ENCODE results near the gene RMC1.
"Not testable (repeated sequence)": the region's sequence is repeated elsewhere in the genome, so short reads cannot be mapped to it uniquely, and the experiment has no call there.

Gene RMC1

GRCh38 chr18:23498117-23498516 lies 5.2 kb upstream of the RMC1 start:
- no peak for DNase-seq (ENCODE audit: low spot score)

GRCh38 chr18:23498877-23499276 lies 4.4 kb upstream of the RMC1 start:
- DNase-seq (ENCODE audit: low spot score), result peak; percentile 78

DNA sequence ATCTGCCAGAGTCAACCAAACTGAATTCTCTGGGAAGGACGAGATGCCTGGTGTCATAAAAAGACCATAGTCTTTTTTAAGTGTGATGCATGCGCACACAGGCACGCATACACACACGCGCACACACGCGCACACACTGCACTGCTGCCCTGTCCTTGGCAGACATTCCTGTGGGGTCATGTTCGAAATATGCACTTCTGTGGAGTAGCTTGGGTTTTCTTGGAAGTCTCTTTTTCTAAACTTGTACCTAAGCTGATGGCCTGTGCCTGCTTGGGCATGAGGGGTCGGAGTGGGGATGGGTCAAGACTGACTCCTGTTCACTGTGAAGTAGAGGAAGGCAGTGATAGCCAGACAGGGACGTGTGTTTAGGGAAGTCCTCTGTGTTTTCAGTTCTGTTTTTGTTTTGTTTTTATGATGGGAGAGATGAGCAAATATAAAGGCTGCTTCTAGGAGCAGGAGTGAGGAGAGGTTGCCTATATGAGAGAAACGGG lies 4.0 kb upstream of the RMC1 start:
- no peak for DNase-seq (ENCODE audit: low spot score)

- no peak for DNase-seq (ENCODE audit: low spot score)
These were observed 1.7 kb upstream of the RMC1 start for GRCh38 chr18:23501626-23502025.

GRCh38 chr18:23502516-23503037 lies 734 bp upstream of the RMC1 start:
- DNase-seq (ENCODE audit: low spot score), result no peak

- peak; percentile 28 for DNase-seq (ENCODE audit: low spot score)
These were observed 643 bp downstream of the RMC1 start for GRCh38 chr18:23503963-23504344.

GRCh38 chr18:23504720-23505119 lies 1.4 kb downstream of the RMC1 start:
- DNase-seq (ENCODE audit: low spot score), result no peak

GRCh38 chr18:23506393-23506792 lies 3.1 kb downstream of the RMC1 start:
- DNase-seq (ENCODE audit: low spot score), result no peak

DNA sequence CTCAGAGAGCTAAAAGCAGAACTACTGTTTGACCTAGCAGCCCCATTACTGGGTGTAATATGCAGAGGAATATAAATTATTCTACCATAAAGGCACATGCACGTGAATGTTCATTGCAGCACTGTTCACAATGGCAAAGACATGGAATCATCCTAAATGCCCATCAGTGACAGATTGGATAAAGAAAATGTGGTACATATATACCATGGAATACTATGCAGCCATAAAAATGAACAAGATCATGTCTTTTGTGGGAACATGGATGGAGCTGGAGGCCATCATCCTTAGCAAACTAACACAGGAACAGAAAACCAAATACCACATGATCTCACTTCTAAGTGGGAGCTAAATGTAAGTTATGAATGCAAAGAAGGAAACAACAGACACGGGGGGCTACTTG lies 7.6 kb downstream of the RMC1 start:
- DNase-seq (ENCODE audit: low spot score), result not testable (repeated sequence)

DNA sequence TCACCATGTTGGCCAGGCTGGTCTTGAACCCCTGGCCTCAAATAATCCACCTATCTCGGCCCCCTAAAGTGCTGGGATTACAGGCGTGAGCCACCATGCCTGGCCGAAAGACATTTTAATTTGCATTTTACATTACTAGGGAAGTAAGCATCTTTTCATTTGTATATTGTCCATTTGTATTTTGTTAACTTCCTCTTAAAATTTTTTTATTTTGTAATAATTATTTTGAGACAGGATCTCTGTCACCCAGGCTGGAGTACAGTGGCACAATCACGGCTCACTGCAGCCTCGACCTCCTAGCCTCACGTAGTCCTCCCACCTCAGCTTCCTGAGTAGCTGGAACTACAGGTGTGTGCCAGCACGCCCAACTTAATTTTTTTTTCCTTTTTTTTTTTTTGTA lies 8.9 kb downstream of the RMC1 start:
- DNase-seq (ENCODE audit: low spot score), result not testable (repeated sequence)

DNA sequence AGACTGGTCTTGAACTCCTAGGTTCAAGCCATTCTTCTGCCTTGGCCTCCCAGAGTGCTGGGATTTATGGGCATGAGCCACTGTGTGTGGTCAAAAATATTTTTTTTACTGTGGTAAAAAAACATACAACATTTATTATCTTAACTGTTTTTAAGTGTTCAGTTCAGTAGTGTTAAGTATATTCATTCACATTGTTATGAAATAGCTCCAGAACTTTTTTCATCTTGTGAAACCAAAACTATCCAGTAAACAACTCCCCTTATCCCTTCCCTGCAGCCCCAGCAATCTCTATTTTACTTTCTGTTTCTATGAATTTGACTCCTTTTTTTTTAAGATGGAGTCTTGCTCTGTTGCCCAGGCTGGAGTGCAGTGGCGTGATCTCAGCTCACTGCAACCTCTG lies 9.3 kb downstream of the RMC1 start:
- DNase-seq (ENCODE audit: low spot score), result no peak

- DNase-seq (ENCODE audit: low spot score), result peak; percentile 82
These were observed 12.7 kb downstream of the RMC1 start for GRCh38 chr18:23515911-23516546.

- no peak for DNase-seq (ENCODE audit: low spot score)
These were observed 16.4 kb downstream of the RMC1 start for GRCh38 chr18:23519734-23520133.

GRCh38 chr18:23521271-23521670 lies 18.0 kb downstream of the RMC1 start:
- no peak for DNase-seq (ENCODE audit: low spot score)

- no peak for DNase-seq (ENCODE audit: low spot score)
These were observed 18.6 kb downstream of the RMC1 start for GRCh38 chr18:23521907-23522306.

- DNase-seq (ENCODE audit: low spot score), result peak; percentile 55
These were observed 20.3 kb downstream of the RMC1 start for GRCh38 chr18:23523429-23524212.

GRCh38 chr18:23524213-23524707 lies 20.9 kb downstream of the RMC1 start:
- DNase-seq (ENCODE audit: low spot score), result no peak

GRCh38 chr18:23526501-23527063 lies 23.3 kb downstream of the RMC1 start:
- no peak for DNase-seq (ENCODE audit: low spot score)

- DNase-seq (ENCODE audit: low spot score), result peak; percentile 80
These were observed 25.5 kb downstream of the RMC1 start for GRCh38 chr18:23528580-23529472.

DNA sequence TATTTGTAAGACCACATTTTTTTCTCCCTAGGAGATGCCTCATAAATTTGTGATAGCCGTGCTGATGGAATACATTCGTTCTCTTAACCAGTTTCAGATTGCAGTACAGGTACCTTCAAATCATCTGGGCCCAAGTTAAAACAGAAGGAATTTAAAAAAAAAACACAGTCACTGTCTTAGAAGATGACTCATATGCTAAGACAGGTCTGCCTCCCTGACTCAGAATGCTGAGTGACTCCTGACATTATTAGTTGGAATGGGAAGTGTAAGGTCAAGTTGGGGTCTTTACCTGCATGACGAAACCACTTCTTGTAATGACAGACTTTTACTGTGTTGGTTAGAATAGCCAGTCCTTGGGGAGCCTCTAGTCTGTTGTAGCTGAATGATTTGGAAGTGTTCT lies 26.3 kb downstream of the RMC1 start:
- DNase-seq (ENCODE audit: low spot score), result peak; percentile 44

DNA sequence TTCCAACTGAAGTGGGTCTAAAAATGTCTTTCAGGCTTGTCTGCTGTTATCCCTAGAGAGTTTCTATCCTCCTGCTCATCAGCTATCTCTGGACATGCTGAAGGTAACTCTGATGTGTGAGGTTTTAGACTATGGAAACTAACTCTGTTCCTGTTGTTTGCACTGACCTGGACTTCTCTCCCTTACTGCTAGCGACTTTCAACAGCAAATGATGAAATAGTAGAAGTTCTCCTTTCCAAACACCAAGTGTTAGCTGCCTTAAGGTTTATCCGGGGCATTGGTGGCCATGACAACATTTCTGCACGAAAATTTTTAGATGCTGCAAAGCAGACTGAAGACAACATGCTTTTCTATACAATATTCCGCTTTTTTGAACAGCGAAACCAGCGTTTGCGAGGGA lies 26.9 kb downstream of the RMC1 start:
- no peak for DNase-seq (ENCODE audit: low spot score)

- no peak for DNase-seq (ENCODE audit: low spot score)
These were observed 28.6 kb downstream of the RMC1 start for GRCh38 chr18:23531912-23532311.

Measured in AG20443 (cell line).